Activated naive CD4-positive, alpha-beta T cell treated with anti-CD3 and anti-CD28 coated beads, Interleukin-2, amount 10 ng/mL, durations not matched to agents 7 days and 5 days (primary cell): ENCODE measurements around the gene C6orf15.

Experiments used
- CTCF ChIA-PET: fragments of 350-600 bp; sonication (Branson Sonifier 250); formaldehyde crosslinking; loops from one replicate; lab custom pipeline; 2021; ENCODE audit warnings: antibody characterized with exemption; lab: Charles Lee
- DNase-seq: peaks from one replicate; pipeline ENCODE4 v3.0.0-alpha.2; 2020
- H3K27ac Mint-ChIP-seq: one replicate; pipeline ENCODE4 v1.8.0; 2021; ENCODE audit warnings: mild to moderate bottlenecking, moderate library complexity, mixed read lengths
- H3K27me3 Mint-ChIP-seq: one replicate; pipeline ENCODE4 v1.8.0; 2021; ENCODE audit warnings: mild to moderate bottlenecking, mixed read lengths
- H3K36me3 Mint-ChIP-seq: one replicate; pipeline ENCODE4 v1.8.0; 2021; ENCODE audit warnings: mixed read lengths
- H3K4me1 Mint-ChIP-seq: one replicate; pipeline ENCODE4 v1.8.0; 2021; ENCODE audit warnings: mixed read lengths
- H3K4me3 Mint-ChIP-seq: one replicate; pipeline ENCODE4 v1.8.0; 2021; ENCODE audit warnings: mild to moderate bottlenecking, moderate library complexity, mixed read lengths
- H3K9me3 Mint-ChIP-seq: one replicate; pipeline ENCODE4 v1.8.0; 2021; ENCODE audit warnings: mixed read lengths

C6orf15 gene

GRCh38 chr6:31112478-31112877 lies at the start of gene C6orf15:
Gene C6orf15 (minus strand): TSS chr6:31112575. CDS start chr6:31112555, 20 bp downstream.
- H3K27ac Mint-ChIP-seq = no peak within 1 kb of the TSS
- DNase-seq = no peak
- H3K27me3 Mint-ChIP-seq = peaks cover 63% of the 10 kb centered on the region
- no peaks in the 10 kb centered on the region for H3K4me1 Mint-ChIP-seq
- no peaks in the 10 kb centered on the region for H3K36me3 Mint-ChIP-seq
- CTCF ChIA-PET = interaction anchor here (1.2 kb wide), 1 partner anchor 10 kb away, joined by 5 read pairs; no protein-coding TSS in a partner anchor
- H3K4me3 Mint-ChIP-seq = no peak within 1 kb of the TSS
- H3K9me3 Mint-ChIP-seq = no peaks in the 10 kb centered on the region

- no peaks in the 10 kb centered on the region for H3K9me3 Mint-ChIP-seq
- H3K4me1 Mint-ChIP-seq = peaks cover 60% of the 10 kb centered on the region
- CTCF ChIA-PET = interaction anchor here (1.5 to 2.6 kb wide), 2 partner anchors 33 to 205 kb away, joined by 3 to 6 read pairs; no protein-coding TSS in a partner anchor
Measured at GRCh38 chr6:31161216-31162126, 49.1 kb upstream of the C6orf15 start.

GRCh38 chr6:31158863-31159855 lies 46.8 kb upstream of the C6orf15 start:
- H3K4me1 Mint-ChIP-seq = peaks cover 62% of the 10 kb centered on the region
- no peaks in the 10 kb centered on the region for H3K9me3 Mint-ChIP-seq
- H3K36me3 Mint-ChIP-seq = peaks cover 54% of the 10 kb centered on the region
- DNase-seq = peak; percentile 51
- no peaks in the 10 kb centered on the region for H3K27me3 Mint-ChIP-seq
- CTCF ChIA-PET = interaction anchor here (0.7 to 2.6 kb wide), 8 partner anchors 28 to 207 kb away, joined by 3 to 10 read pairs (median 4); no protein-coding TSS in a partner anchor
- H3K4me3 Mint-ChIP-seq = peak overlapping the region; percentile 95
- H3K27ac Mint-ChIP-seq = peak overlapping the region; percentile 87

More at GRCh38 chr6:31161216-31162126, 49.1 kb upstream of the C6orf15 start:
- Mint-ChIP-seq H3K4me3 (peak overlapping the region; percentile 51), H3K27me3 (no peaks in the 10 kb centered on the region), H3K36me3 (peaks cover 45% of the 10 kb centered on the region), H3K27ac (no peak overlapping the region)
- DNase-seq = no peak

- peaks cover 55% of the 10 kb centered on the region for H3K4me1 Mint-ChIP-seq
- no peaks in the 10 kb centered on the region for H3K9me3 Mint-ChIP-seq
- H3K27ac Mint-ChIP-seq = peak within 1 kb of the TSS; percentile 87
- peak within 1 kb of the TSS; percentile 95 for H3K4me3 Mint-ChIP-seq
- H3K27me3 Mint-ChIP-seq = no peaks in the 10 kb centered on the region
- peak; percentile 100 for DNase-seq
- peaks cover 50% of the 10 kb centered on the region for H3K36me3 Mint-ChIP-seq
- CTCF ChIA-PET = interaction anchor here (0.7 to 2.1 kb wide), 7 partner anchors 29 to 208 kb away, joined by 3 to 10 read pairs (median 3); no protein-coding TSS in a partner anchor
Measured at GRCh38 chr6:31158140-31158862, 45.9 kb upstream of the C6orf15 start, which contains the start of gene TCF19. Gene TCF19 (plus strand): TSS chr6:31158589. CDS start chr6:31159470, 881 bp downstream.

- Mint-ChIP-seq H3K36me3 (peaks cover 45% of the 10 kb centered on the region), H3K27me3 (no peaks in the 10 kb centered on the region), H3K4me1 (peaks cover 50% of the 10 kb centered on the region), H3K27ac (peak within 1 kb of the TSS; percentile 87), H3K9me3 (no peaks in the 10 kb centered on the region), H3K4me3 (peak within 1 kb of the TSS; percentile 95)
- CTCF ChIA-PET = interaction anchor here (1.0 kb wide), 1 partner anchor 34 kb away, joined by 3 read pairs; no protein-coding TSS in a partner anchor
- DNase-seq = no peak
Measured at GRCh38 chr6:31157513-31158139, 45.3 kb upstream of the C6orf15 start, which contains the start of gene CCHCR1. Gene CCHCR1 (minus strand): TSS chr6:31157802. CDS start chr6:31157600, 202 bp downstream.

GRCh38 chr6:31156641-31157040 lies 44.3 kb upstream of the C6orf15 start:
- no peak for DNase-seq
- Mint-ChIP-seq H3K4me1 (peaks cover 44% of the 10 kb centered on the region), H3K27me3 (no peaks in the 10 kb centered on the region), H3K4me3 (peak overlapping the region; percentile 95), H3K9me3 (no peaks in the 10 kb centered on the region), H3K27ac (no peak overlapping the region), H3K36me3 (peaks cover 35% of the 10 kb centered on the region)
- CTCF ChIA-PET = no interaction called here

- Mint-ChIP-seq H3K27me3 (no peaks in the 10 kb centered on the region), H3K36me3 (peaks cover 26% of the 10 kb centered on the region), H3K27ac (peak overlapping the region; percentile 68), H3K9me3 (no peaks in the 10 kb centered on the region), H3K4me3 (no peak overlapping the region), H3K4me1 (peaks cover 26% of the 10 kb centered on the region)
- CTCF ChIA-PET = no interaction called here
- no peak for DNase-seq
Measured at GRCh38 chr6:31154436-31154835, 42.1 kb upstream of the C6orf15 start.

- Mint-ChIP-seq H3K4me1 (peaks cover 15% of the 10 kb centered on the region), H3K4me3 (no peak overlapping the region)
- DNase-seq = no peak
Measured at GRCh38 chr6:31152781-31153180, 40.4 kb upstream of the C6orf15 start.

GRCh38 chr6:31149827-31150447 lies 37.6 kb upstream of the C6orf15 start:
- H3K9me3 Mint-ChIP-seq = no peaks in the 10 kb centered on the region
- CTCF ChIA-PET = interaction anchor here (1.4 to 1.6 kb wide), 2 partner anchors 11 to 13 kb away, joined by 3 to 4 read pairs; partner anchors contain the start of gene PSORS1C2
- H3K36me3 Mint-ChIP-seq = peaks cover 16% of the 10 kb centered on the region
- H3K27me3 Mint-ChIP-seq = no peaks in the 10 kb centered on the region
- no peak for DNase-seq
- no peak overlapping the region for H3K4me3 Mint-ChIP-seq
- no peaks in the 10 kb centered on the region for H3K4me1 Mint-ChIP-seq
- H3K27ac Mint-ChIP-seq = no peak overlapping the region

More at GRCh38 chr6:31152781-31153180, 40.4 kb upstream of the C6orf15 start:
- H3K9me3 Mint-ChIP-seq = no peaks in the 10 kb centered on the region
- H3K27ac Mint-ChIP-seq = no peak overlapping the region
- peaks cover 17% of the 10 kb centered on the region for H3K36me3 Mint-ChIP-seq
- no peaks in the 10 kb centered on the region for H3K27me3 Mint-ChIP-seq
- CTCF ChIA-PET = interaction anchor here (0.6 to 1.5 kb wide), 2 partner anchors 24 to 228 kb away, joined by 3 to 6 read pairs; no protein-coding TSS in a partner anchor

GRCh38 chr6:31145386-31145785 lies 33.0 kb upstream of the C6orf15 start:
- peaks cover 9% of the 10 kb centered on the region for H3K36me3 Mint-ChIP-seq
- H3K4me1 Mint-ChIP-seq = no peaks in the 10 kb centered on the region
- no peak overlapping the region for H3K27ac Mint-ChIP-seq
- no peaks in the 10 kb centered on the region for H3K9me3 Mint-ChIP-seq
- CTCF ChIA-PET = interaction anchor here (1.0 to 1.7 kb wide), 4 partner anchors 8 to 221 kb away, joined by 3 to 9 read pairs (median 4); no protein-coding TSS in a partner anchor
- no peaks in the 10 kb centered on the region for H3K27me3 Mint-ChIP-seq
- no peak for DNase-seq
- no peak overlapping the region for H3K4me3 Mint-ChIP-seq

GRCh38 chr6:31144970-31145340 lies 32.6 kb upstream of the C6orf15 start:
- Mint-ChIP-seq H3K4me1 (no peaks in the 10 kb centered on the region), H3K27ac (no peak overlapping the region), H3K9me3 (no peaks in the 10 kb centered on the region), H3K36me3 (peaks cover 9% of the 10 kb centered on the region), H3K27me3 (peaks cover 3% of the 10 kb centered on the region), H3K4me3 (no peak overlapping the region)
- no peak for DNase-seq
- CTCF ChIA-PET = interaction anchor here (1.4 to 1.7 kb wide), 3 partner anchors 13 to 222 kb away, joined by 3 to 9 read pairs (median 5); no protein-coding TSS in a partner anchor
